NCI-H1417 treated with DMSO at 0.1 percent for 48 hours (cell line): Measurements from ENCODE around the gene PIGB.
"Not testable (repeated sequence)": the region's sequence is repeated elsewhere in the genome, so short reads cannot be mapped to it uniquely, and the experiment has no call there.

Experiments
- DNase-seq: peaks from one replicate; lab custom pipeline; 2025; lab: John Stamatoyannopoulos, UW

PIGB gene

DNA sequence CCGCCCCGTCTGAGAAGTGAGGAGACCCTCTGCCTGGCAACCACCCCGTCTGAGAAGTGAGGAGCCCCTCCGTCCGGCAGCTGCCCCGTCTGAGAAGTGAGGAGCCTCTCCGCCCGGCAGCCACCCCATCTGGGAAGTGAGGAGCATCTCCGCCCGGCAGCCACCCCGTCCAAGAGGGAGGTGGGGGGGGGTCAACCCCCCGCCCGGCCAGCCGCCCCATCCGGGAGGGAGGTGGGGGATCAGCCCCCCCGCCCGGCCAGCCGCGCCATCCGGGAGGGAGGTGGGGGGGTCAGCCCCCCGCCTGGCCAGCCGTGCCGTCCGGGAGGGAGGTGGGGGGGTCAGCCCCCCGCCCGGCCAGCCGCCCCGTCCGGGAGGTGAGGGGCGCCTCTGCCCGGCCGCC lies 16.2 kb upstream of the PIGB start:
- not testable (repeated sequence) for DNase-seq

- DNase-seq: no peak
Observed at GRCh38 chr15:55319537-55320237, 665 bp downstream of the PIGB start.

DNA sequence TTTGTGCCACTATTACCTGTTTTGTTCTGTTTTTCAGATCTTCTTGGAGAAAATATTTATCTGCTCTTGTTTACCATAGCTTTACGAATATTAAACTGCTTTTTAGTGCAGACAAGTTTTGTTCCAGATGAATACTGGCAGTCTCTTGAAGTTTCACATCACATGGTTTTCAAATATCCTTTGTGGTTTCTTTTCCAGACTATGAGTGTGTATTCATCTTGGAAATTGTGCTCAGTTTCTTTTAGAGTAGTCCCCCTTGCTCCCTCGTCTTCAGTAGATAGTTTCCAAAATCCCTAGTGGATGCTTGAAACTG lies 1.2 kb downstream of the PIGB start:
- no peak for DNase-seq

DNA sequence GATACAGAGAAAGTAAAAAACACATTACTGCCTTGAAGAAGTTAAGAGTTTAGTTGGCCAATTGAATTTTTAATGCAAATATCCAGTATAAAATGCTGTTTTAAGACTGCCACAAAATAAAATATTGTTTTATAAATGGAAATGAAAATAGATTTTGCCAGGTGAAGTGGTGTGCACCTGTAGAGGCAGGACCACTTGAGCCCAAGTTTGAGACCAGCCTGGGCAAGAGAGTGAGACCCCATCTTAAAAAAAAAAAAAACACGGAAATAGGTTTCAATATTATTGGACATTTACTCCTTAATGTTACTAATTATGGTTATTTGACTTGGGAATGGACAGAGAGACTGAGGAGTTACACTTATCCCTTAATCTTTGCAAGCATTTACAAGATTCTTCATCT lies 1.9 kb downstream of the PIGB start:
- no peak for DNase-seq

DNA sequence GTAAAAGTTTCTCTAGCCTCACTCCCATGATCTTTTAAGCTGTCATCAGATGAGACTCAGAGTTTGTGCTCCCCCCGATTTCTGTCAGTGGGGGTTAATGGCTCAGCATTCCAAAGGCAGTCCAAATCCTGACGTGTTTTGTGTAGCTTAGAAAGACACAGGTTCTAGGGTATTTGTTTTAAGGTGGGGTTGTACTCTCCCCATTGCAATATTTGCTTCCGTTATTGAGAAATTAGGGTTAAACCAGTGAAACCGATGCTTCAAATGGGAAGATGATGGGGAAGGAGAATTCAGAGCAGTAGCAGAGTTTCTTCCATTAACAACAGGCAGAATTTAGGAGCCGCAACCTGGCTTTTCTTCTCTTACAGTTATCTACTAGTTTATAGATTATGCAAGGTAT lies 3.4 kb downstream of the PIGB start:
- no peak for DNase-seq

DNA sequence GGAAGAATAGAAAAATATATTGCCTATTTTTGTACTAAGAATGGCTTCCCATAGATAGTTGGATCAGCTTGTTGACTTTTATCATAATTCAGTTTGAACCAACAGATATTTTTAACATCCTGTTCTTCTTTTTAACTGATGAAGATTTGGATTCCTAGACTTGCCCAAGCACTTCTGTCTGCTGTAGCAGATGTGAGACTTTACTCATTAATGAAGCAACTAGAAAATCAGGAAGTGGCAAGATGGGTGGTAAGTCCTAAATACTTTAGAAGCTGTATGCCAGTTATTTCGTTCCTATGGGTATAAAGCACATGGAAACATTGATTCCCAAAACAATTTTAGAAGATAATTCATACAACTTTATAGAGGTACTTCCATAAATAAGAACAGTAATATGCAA lies 8.4 kb downstream of the PIGB start:
- DNase-seq: no peak

DNA sequence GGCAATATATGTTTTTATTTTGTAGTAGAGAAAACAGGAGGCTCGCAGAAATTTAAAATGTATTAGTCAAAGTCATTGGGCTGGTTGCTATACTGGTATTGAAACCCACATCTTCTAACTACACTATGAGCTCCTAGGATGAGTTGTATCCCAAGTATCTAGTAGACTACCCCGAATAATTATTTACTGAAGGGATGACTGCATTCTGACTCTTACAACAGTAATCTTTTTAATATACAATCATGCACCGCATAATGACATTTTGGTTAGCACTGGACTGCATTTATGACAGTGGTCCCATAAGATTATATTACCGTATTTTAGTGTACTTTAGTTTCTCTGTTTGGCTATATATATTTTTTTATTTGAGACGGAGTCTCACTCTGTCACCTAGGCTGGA lies 15.3 kb downstream of the PIGB start:
- DNase-seq: no peak

- no peak for DNase-seq
Observed at GRCh38 chr15:55334997-55335396, 16.0 kb downstream of the PIGB start.

DNA sequence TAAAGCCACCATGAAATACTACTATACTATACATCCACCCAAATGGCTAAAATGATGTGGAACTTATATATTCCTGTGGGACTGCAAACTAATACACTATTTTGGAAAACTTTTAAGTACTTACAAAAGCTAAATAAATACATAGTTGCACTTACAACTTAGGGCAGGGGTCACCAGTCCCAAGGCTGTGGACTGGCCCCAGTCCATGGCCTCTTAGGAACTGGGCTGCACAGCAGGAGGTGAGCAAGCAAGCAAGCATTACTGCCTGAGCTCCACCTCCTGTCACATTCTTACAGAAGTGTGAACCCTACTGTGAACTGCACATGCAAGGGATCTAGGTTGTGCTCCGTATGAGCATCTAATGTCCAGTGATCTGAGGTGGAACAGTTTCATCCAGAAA lies 18.1 kb downstream of the PIGB start:
- no peak for DNase-seq

GRCh38 chr15:55343168-55343567 lies 24.1 kb downstream of the PIGB start:
- peak; percentile 12 for DNase-seq

DNA sequence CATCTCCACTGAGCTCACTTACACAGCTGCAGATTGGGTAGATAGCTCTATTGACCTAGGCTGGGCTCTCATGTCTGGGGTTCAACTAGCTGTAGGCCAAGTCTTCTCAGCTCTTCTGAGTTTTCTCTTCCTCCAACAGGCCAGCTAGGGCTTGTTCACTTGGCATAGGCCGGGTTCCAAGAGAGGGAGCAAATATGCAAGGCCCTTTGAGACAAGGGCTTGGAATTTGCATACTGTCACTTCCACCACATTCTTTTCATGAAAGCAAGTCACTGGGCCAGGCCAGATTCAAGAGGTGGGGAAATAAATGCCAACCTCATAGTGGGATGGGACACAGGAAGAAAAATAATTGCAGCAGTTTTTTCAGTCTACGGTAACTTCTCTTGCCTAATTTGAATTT lies 25.2 kb downstream of the PIGB start:
- DNase-seq: no peak

DNA sequence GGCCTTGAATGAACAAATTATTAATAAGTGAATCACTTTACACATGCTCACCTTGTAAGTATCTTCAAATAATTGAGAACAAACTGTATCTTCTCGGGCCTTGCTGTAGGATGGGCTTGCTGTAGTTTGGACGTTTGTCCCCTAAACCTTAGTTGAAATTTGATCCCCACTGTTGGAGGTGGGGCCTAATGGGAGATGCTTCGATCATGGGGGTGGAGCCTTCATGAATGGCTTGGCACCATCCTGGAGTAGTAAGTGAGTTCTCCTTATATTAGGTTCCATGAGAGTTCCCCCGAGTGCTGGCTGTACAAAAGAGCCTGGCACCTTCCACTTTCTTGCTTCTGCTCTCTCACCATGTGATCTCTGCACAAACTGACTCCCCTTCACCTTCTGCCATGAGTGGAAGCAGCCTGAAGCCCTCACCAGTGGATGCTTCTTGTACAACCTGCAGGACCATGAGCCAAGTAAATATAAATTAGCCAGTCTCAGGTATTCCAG lies 29.3 kb downstream of the PIGB start:
- DNase-seq: no peak

DNA sequence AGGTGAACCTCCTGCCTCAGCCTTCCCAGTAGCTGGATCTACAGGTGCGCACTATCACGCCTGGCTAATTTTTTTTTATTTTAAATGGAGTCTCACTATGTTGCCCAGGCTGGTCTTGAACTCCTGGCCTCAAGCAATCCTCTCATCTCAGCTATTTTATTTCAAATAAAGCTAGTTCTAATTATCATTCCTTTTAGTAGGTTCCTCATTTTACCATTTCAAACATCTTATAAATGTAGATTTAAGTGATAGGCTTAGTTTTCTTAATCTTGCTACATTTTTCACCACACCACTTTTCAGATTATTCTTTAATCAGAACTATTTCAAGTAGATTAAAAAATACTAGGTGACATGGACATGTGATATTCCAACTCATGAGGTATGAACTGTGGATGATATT lies 30.3 kb downstream of the PIGB start:
- no peak for DNase-seq

- no peak for DNase-seq
Observed at GRCh38 chr15:55353025-55353424, 34.0 kb downstream of the PIGB start.

GRCh38 chr15:55356985-55357585 lies 38.1 kb downstream of the PIGB start:
- DNase-seq: no peak

DNA sequence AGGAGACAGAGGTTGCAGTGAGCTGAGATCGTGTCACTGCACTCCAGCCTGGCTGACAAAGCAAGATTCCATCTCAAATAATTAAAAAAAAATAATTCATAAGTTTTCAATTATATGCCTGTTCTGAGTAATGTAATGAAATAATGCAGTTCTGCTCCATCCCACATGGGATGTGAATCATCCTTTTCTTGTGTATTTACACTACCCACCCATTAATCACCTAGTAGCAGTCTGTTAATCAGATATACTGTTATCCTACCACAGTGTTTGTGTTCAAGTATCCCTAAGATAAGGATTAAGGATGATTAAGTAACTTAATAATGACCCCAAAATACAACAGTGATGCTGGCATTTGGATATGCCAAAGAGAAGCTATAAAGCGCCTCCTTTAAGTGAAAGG lies 38.8 kb downstream of the PIGB start:
- DNase-seq: no peak

GRCh38 chr15:55358471-55358870 lies 39.4 kb downstream of the PIGB start:
- DNase-seq: no peak

DNA sequence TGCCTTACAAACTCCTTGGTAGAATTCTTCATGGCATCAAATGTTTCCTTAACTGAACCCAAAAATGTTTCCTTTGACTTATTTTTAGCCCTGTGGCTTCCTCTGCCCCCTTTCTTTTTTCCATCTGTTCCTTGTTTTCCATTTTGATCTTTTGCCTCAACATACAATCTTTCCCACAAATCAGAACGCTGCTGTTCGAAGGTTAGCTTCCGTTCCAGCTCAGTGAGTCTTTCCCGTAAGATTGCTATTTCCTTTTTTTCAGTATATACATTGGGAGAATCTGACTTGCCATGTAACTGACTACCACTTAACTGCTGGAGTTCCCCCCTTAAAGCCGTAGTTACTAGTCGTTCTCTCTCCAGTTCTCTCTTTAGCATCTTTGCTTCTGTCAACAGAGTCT lies 41.2 kb downstream of the PIGB start:
- DNase-seq: no peak

- DNase-seq: no peak
Observed at GRCh38 chr15:55361048-55361447, 42.0 kb downstream of the PIGB start.

GRCh38 chr15:55362641-55363040 lies 43.6 kb downstream of the PIGB start:
- no peak for DNase-seq

GRCh38 chr15:55366981-55367380 lies 48.0 kb downstream of the PIGB start:
- DNase-seq: no peak

- no peak for DNase-seq
Observed at GRCh38 chr15:55372701-55373440, 53.8 kb downstream of the PIGB start.

DNA sequence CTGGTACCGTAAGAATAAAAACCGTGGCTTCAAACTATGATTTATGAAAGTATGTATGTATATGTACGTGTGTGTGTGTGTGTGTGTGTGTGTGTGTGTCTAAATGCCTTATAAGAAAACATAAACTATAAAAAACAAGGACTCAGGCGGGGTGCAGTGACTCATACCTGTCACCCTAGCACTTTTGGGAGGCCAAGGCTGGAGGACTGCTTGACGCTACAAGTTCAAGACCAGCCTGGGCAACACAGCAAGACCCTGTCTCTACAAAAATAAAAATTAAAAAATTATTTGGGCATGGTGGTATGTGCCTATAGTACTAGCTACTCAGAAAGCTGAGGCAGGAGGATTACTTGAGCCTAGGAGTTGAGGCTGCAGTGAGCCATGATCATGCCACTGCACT lies 60.1 kb downstream of the PIGB start:
- DNase-seq: no peak
